Left ventricle myocardium superior (tissue), 1 donor: ENCODE data around the gene RAMP3. TPM values are rescaled to one million over a fixed set of nuclear protein-coding genes. Genes with fewer than 3 reads are reported as not detected.
"Not testable (repeated sequence)": the region's sequence is repeated elsewhere in the genome, so short reads cannot be mapped to it uniquely, and the experiment has no call there.

ENCODE experiments used
- ATAC-seq: fragments of 200-7000 bp; cut with Tn5 transposase; one replicate; pipeline ENCODE4 v1.9.1; 2020; ENCODE audit warnings: mild to moderate bottlenecking, moderate library complexity
- DNase-seq: peaks from one replicate; pipeline ENCODE4 v3.0.0-alpha.2; 2020
- intact Hi-C: fragments of 100-400 bp; cut with micrococcal nuclease; formaldehyde crosslinking; loops from one replicate; pipeline ENCODE4 v1.11.0; 2022
- long read RNA-seq: library from polyadenylated mRNA; unstranded; transcript quantifications from one replicate; pipeline ENCODE4 v2.0.0, GENCODE V29; 2021
- total RNA-seq: library from RNA; stranded (reverse); fragmentation: NEBNext Ultra II Directional; extraction: Animal tissue kit (Norgen Biotek cat#: 25700); gene quantifications from one replicate; pipeline ENCODE4 v1.2.1, GENCODE V29; 2021
- donor health status: DM: no; HTN: yes; CAD: no; lungs with severe emphysema.

RAMP3 gene
- total RNA-seq = 36.0 TPM
- long read RNA-seq, transcript RAMP3-201 (3 exons, 1,323 nt) = major isoform, 77 of 99 reads
- long read RNA-seq, partial matches to known transcripts = 2 of 99 reads
- long read RNA-seq, other reads (novel, unspliced or antisense) = 19 of 99 reads

DNA sequence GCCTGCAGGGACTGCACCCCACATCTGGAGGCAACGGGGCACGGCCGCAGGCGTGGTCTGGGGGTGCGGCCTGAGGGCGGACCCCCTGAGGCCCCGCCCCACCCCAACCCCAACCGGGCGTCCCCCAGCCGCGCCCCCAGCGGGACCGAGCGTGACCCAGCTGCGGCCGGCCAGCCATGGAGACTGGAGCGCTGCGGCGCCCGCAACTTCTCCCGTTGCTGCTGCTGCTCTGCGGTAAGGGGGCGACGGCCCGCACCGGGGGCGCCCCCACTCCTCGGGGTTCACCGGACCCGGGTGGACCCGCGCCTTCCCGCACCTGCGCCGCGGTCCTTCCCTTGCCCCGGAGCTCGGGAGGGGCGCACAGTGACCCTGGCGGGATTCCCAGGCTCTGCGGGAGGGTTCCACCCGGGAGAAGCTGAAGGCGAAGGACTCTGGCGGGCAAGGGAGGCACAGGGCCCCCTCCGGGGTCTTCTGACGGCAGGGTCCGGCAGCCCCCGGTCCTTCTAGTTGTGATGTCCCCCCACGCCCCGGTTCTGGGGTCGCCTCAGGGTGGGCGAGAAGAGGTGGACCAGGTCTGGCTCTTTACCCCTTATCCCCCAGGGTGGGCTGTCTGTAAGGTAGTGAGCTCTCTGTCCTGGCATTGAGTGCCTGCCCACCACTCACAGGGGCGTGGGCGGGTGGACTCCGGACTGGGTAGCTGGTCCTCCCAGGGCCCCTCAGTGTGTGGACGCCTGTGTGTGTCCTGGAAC is at the start of gene RAMP3:
TSS of gene RAMP3 (plus strand) at position 139 of the 749 bp plus-strand sequence. CDS start at position 177, 38 bp downstream.
- intact Hi-C loops = no loop called here
- peak; percentile 63 for ATAC-seq

DNA sequence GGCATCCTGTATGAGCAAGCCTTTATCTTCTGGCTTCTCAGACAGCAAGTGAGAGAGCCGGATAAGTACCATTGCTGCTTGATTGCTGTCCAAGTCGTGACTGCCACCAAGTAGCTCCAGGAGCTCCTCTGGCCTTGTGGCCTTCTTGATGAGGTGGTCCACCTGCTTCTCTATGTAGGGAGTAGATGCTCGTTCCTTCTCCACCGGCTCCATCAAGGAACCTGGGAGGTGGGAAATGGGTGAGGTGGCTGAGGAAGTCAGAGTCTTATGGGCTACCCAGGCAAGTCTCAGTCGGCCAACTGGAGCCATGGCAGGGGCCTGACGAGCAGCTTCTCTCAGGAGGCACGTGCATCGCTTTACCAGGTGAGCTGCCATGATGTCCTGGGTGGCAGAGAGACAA is 48.7 kb upstream of the RAMP3 start:
- DNase-seq = no peak
- intact Hi-C loops = no loop called here
- no peak for ATAC-seq

More for the DNA sequence above, at the start of gene RAMP3:
- peak; percentile 61 for DNase-seq

- peak; percentile 99 for ATAC-seq
- DNase-seq = peak; percentile 98
- intact Hi-C loops = loop anchor here (10.0 kb wide), 1 partner anchor 127 kb away; no protein-coding TSS in a partner anchor
Observed at GRCh38 chr7:45111298-45112223, 46.0 kb upstream of the RAMP3 start, which contains the start of gene TBRG4. Gene TBRG4 (minus strand): TSS chr7:45111697. CDS start chr7:45109237, 2,460 bp downstream.

DNA sequence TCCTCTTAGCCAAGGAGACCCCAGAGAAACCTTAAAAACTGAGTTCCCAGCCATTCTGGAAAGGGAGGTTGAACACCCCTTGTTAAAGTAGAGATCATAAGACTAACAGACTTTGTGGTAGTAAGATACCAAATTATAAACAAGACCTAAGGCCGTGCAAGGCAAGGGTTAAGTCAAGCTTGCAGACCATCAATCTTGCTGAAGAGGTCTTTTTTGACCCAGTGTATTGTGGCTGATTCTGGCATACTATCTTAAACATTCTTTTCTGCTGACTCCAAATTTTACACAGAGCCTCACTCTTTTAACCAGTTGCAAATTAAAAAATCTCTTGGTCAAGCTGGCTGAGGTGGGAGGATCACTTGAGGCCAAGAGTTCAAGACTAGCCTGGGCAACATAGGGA is 44.9 kb upstream of the RAMP3 start:
- intact Hi-C loops = loop anchor here (10.0 kb wide), 1 partner anchor 128 kb away; no protein-coding TSS in a partner anchor
- DNase-seq (no peak), ATAC-seq (no peak)

DNA sequence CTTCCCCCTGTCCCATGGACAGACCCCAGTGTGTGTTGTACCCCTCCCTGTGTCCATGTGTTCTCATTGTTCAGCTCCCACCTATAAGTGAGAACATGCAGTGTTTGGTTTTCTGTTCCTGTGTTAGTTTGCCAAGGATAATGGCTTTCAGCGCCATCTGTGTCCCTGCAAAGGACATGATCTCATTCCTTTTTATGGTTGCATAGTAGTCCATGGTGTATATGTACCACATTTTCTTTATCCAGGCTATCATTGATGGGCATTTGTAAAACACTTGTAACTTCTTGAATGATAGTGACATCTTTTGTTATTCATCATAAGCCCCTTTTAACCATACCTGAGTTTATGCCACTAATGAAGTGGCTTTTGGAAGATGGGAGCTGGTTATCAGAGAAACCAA is 43.3 kb upstream of the RAMP3 start:
- intact Hi-C loops = loop anchor here (10.0 kb wide), 1 partner anchor 129 kb away; no protein-coding TSS in a partner anchor
- ATAC-seq, DNase-seq: not testable (repeated sequence)

- intact Hi-C loops = loop anchor here (10.0 kb wide), 1 partner anchor 130 kb away; no protein-coding TSS in a partner anchor
- ATAC-seq = no peak
- no peak for DNase-seq
Observed at GRCh38 chr7:45114926-45115325, 42.7 kb upstream of the RAMP3 start.

DNA sequence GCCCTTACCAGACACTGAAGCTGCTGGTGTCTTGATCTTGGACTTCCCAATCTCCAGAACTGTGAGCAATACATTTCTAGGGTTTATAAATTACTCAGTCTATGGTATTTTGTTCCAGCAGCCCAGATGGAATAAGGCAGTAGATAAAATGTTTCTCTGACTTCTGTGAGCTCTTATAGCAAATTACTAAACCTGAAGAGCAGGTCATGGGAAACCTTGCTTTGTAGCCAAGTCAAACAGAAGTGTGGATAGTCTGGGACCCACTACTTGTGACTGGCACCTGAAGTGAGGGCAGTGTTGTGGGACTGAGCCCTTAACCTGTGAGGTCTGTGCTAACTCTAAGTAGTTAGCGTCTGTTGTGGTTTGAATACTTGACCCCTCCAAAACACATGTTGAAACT is 41.5 kb upstream of the RAMP3 start:
- ATAC-seq (no peak), DNase-seq (no peak)
- intact Hi-C loops = loop anchor here (10.0 kb wide), 1 partner anchor 131 kb away; no protein-coding TSS in a partner anchor

GRCh38 chr7:45117582-45117981 is 40.0 kb upstream of the RAMP3 start:
- ATAC-seq = no peak
- DNase-seq = no peak
- intact Hi-C loops = loop anchor here (10.0 kb wide), 1 partner anchor 133 kb away; no protein-coding TSS in a partner anchor

DNA sequence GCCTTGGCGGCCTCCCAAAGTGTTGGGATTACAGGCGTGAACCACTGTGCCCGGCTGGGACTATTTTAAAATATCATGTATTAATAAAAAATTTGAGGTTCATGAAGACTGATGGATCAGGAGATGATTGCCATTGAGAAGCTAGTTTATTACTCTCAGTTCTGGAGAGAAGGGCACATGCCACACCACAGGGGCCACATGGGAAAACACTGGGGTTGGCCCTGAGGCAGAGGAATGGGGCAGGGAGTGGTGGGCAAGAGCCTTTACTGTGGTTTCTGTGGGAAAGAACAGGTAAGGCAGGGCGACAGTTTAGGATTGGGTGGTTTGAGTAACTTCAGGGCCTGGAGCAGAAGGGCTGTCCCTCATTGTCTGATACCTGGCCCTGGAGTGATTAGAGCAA is 39.3 kb upstream of the RAMP3 start:
- DNase-seq = no peak
- intact Hi-C loops = loop anchor here (10.0 kb wide), 1 partner anchor 133 kb away; no protein-coding TSS in a partner anchor
- no peak for ATAC-seq

- no peak for ATAC-seq
- intact Hi-C loops = loop anchor here (10.0 kb wide), 1 partner anchor 134 kb away; no protein-coding TSS in a partner anchor
- no peak for DNase-seq
Observed at GRCh38 chr7:45118889-45119331, 38.7 kb upstream of the RAMP3 start.

DNA sequence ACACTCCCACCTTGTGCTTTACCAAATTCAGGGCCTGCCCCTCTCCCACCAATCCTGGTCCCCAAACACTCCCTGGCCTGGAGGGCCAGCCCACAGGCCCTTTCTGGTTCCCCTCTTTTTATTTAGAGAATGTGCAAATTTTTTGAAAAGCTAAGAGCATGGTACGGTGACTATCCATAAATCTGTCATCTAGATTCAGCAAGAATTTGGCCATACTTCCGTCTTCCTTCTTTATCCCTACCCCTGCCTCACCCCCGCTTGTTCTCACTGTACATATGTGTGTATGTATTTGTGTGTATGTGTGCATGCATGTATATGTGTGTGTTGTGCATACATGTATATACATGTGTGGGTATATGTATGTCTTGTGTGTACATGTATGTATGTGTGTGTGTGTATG is 38.0 kb upstream of the RAMP3 start:
- DNase-seq (no peak), ATAC-seq (no peak)
- intact Hi-C loops = loop anchor here (10.0 kb wide), 1 partner anchor 135 kb away; no protein-coding TSS in a partner anchor

GRCh38 chr7:45122975-45123860 is 34.4 kb upstream of the RAMP3 start:
- ATAC-seq = no peak
- intact Hi-C loops = no loop called here
- DNase-seq = no peak

- no peak for DNase-seq
- intact Hi-C loops = no loop called here
- ATAC-seq = no peak
Observed at GRCh38 chr7:45123913-45124710, 33.5 kb upstream of the RAMP3 start.

- DNase-seq = no peak
- intact Hi-C loops = no loop called here
- no peak for ATAC-seq
Observed at GRCh38 chr7:45125193-45125904, 32.2 kb upstream of the RAMP3 start.

DNA sequence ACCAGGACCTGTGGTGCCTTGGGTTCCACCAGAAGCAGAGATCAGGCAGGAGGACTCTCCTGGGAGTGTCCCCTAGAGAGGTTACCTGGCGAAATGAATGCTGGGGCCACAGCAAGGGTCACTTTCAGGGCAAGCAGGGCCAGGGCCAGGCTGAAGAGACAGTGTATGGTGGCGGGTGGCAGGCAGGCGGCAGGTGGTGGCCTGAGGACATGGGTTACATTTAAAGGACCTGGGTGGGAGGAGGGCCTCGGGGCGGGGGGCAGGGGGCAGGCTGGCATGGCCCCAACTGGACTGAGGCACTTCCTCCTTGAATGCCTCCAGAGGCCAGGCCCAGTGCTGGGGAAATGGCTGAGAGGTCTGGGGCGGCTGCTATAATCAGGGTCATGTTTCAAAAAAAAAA is 31.4 kb upstream of the RAMP3 start:
- DNase-seq (no peak), ATAC-seq (no peak)
- intact Hi-C loops = no loop called here

- intact Hi-C loops = no loop called here
- no peak for DNase-seq
- no peak for ATAC-seq
Observed at GRCh38 chr7:45126920-45127319, 30.7 kb upstream of the RAMP3 start.
